A673 (cell line): ENCODE data around the gene HOXA6. TPM values are rescaled to one million over a fixed set of nuclear protein-coding genes. Genes with fewer than 3 reads are reported as not detected.

Experiments used
- BruUV-seq: library from RNA; stranded (reverse); fragments of 400-500 nt; replicated peaks from 2 replicates; lab custom pipeline; 2021; lab: Mats Ljungman, UMichigan
- CTCF ChIA-PET: fragments of 300-600 bp; sonication (Branson Sonifier 250); formaldehyde crosslinking; loops from one replicate; lab custom pipeline; 2022; ENCODE audit warnings: antibody characterized with exemption; lab: Charles Lee
- POLR2A ChIA-PET: fragments of 300-600 bp; sonication (Branson Sonifier 250); formaldehyde crosslinking; loops from one replicate; lab custom pipeline; 2022; ENCODE audit warnings: antibody characterized with exemption; ENCODE audit not compliant: low non-redundant PET; lab: Charles Lee
- DNase-seq: peaks from one replicate; pipeline ENCODE4 v3.0.0-alpha.2; 2015; ENCODE audit warnings: low spot score
- H3K27ac ChIP-seq: fragments of 200-600 bp; sonication (generic); 2 replicates; pipeline ENCODE4 v1.5.1; 2016; ENCODE audit warnings: mixed run types, low read depth, mild to moderate bottlenecking, mixed read lengths, antibody characterized with exemption, low read length; ENCODE audit not compliant: poor library complexity, severe bottlenecking
- H3K27me3 ChIP-seq: fragments of 200-600 bp; sonication (generic); replicated peaks from 2 replicates; pipeline ENCODE4 v1.6.1; 2017; ENCODE audit warnings: mixed run types, low read depth, mild to moderate bottlenecking, mixed read lengths, antibody characterized with exemption, low read length; ENCODE audit not compliant: insufficient read depth, poor library complexity
- H3K36me3 ChIP-seq: fragments of 200-600 bp; sonication (generic); 2 replicates; pipeline ENCODE4 v1.6.1; 2016; ENCODE audit warnings: mixed run types, mild to moderate bottlenecking, mixed read lengths, antibody characterized with exemption, low read length; ENCODE audit not compliant: insufficient read depth, poor library complexity, severe bottlenecking
- H3K4me1 ChIP-seq: fragments of 200-600 bp; sonication (generic); 2 replicates; pipeline ENCODE4 v1.6.1; 2017; ENCODE audit warnings: mixed run types, mild to moderate bottlenecking, mixed read lengths, antibody characterized with exemption, low read length; ENCODE audit not compliant: insufficient read depth, poor library complexity, severe bottlenecking
- H3K4me3 ChIP-seq: fragments of 200-600 bp; sonication (generic); 2 replicates; pipeline ENCODE4 v1.5.1; 2016; ENCODE audit warnings: low read depth, mixed run types, mild to moderate bottlenecking, mixed read lengths, low read length; ENCODE audit not compliant: poor library complexity, severe bottlenecking
- H3K9me3 ChIP-seq: fragments of 200-600 bp; sonication (generic); 2 replicates; pipeline ENCODE4 v1.6.1; 2016; ENCODE audit warnings: mixed run types, low read depth, mild to moderate bottlenecking, mixed read lengths, antibody characterized with exemption, low read length; ENCODE audit not compliant: poor library complexity, severe bottlenecking
- CTCF ChIP-seq: fragments of 300-800, 200-600 bp; sonication (generic); conservative IDR thresholded peaks from 2 replicates; pipeline ENCODE4 v1.5.1; 2017; ENCODE audit warnings: low read depth, mild to moderate bottlenecking, antibody characterized with exemption, low read length, moderate library complexity, mixed read lengths
- EZH2 ChIP-seq: fragments of 200-600 bp; sonication (generic); IDR thresholded peaks from 2 replicates; pipeline ENCODE4 v1.6.1; 2017; ENCODE audit warnings: borderline replicate concordance, low read depth, mild to moderate bottlenecking, mixed read lengths, antibody characterized with exemption, low read length; ENCODE audit not compliant: poor library complexity, severe bottlenecking
- intact Hi-C: fragments of 100-400 bp; cut with micrococcal nuclease; formaldehyde crosslinking; loops from one replicate; pipeline ENCODE4 v1.10.0; 2022; ENCODE audit not compliant: unreplicated experiment
- total RNA-seq: library from RNA; stranded (reverse); gene quantifications from 2 replicates; pipeline ENCODE4 v1.2.3, GENCODE V29; 2021

HOXA6 gene
- total RNA-seq, 1 experiment from 2014 or later, result not detected

GRCh38 chr7:27186668-27187474 lies 39.3 kb upstream of the HOXA6 start:
- Histone ChIP-seq H3K36me3 (no peaks in the 10 kb centered on the region), H3K9me3 (no peaks in the 10 kb centered on the region), H3K4me3 (no peak overlapping the region), H3K27ac (no peak overlapping the region), H3K27me3 (peaks cover 100% of the 10 kb centered on the region), H3K4me1 (no peaks in the 10 kb centered on the region)
- no peak for DNase-seq
- intact Hi-C loops, result no loop called here
- POLR2A ChIA-PET, result no interaction called here
- BruUV-seq, result no TSS peak
- CTCF ChIA-PET, result interaction anchor here (0.7 to 1.8 kb wide), 2 partner anchors 9 to 11 kb away, joined by 3 to 6 read pairs; no protein-coding TSS in a partner anchor
- TF ChIP-seq EZH2 (peak; percentile 29), CTCF (no peak)

- Histone ChIP-seq H3K36me3 (no peaks in the 10 kb centered on the region), H3K27ac (no peak overlapping the region), H3K4me1 (no peaks in the 10 kb centered on the region), H3K4me3 (no peak overlapping the region), H3K27me3 (peaks cover 99% of the 10 kb centered on the region), H3K9me3 (no peaks in the 10 kb centered on the region)
- no peak for DNase-seq
- CTCF ChIA-PET, result interaction anchor here (1.8 kb wide), 1 partner anchor 10 kb away, joined by 6 read pairs; no protein-coding TSS in a partner anchor
- no peak for TF ChIP-seq EZH2
- no peak for TF ChIP-seq CTCF
- no TSS peak for BruUV-seq
- intact Hi-C loops, result no loop called here
- POLR2A ChIA-PET, result no interaction called here
Observed at GRCh38 chr7:27185854-27186667, 38.5 kb upstream of the HOXA6 start.

- TF ChIP-seq EZH2 (no peak), CTCF (no peak)
- peak within 1 kb of the TSS; percentile 24 for H3K4me3 ChIP-seq
Observed at GRCh38 chr7:27185013-27185853, 37.7 kb upstream of the HOXA6 start, which contains the start of gene HOXA11. Gene HOXA11, minus strand, starts transcription at chr7:27185232. Its CDS starts 88 bp downstream, at chr7:27185144.

More at GRCh38 chr7:27185013-27185853, 37.7 kb upstream of the HOXA6 start, which contains the start of gene HOXA11:
- intact Hi-C loops, result no loop called here
- Histone ChIP-seq H3K4me1 (no peaks in the 10 kb centered on the region), H3K36me3 (no peaks in the 10 kb centered on the region), H3K27ac (no peak within 1 kb of the TSS), H3K27me3 (peaks cover 99% of the 10 kb centered on the region), H3K9me3 (no peaks in the 10 kb centered on the region)
- ChIA-PET CTCF (no interaction called here), POLR2A (no interaction called here)
- no TSS peak for BruUV-seq
- DNase-seq, result no peak
